ENCODE measurements around the gene POM121L2.
"Not testable (repeated sequence)": the region's sequence is repeated elsewhere in the genome, so short reads cannot be mapped to it uniquely, and the experiment has no call there.

POM121L2 gene

GRCh38 chr6:27294409-27294808 lies 17.7 kb downstream of the POM121L2 start:
- DNase-seq (ENCODE audit: low read depth in 3 of 3) = no peak

GRCh38 chr6:27293436-27294098 lies 18.5 kb downstream of the POM121L2 start:
- no peak for DNase-seq (ENCODE audit: low read depth in 3 of 3)

DNA sequence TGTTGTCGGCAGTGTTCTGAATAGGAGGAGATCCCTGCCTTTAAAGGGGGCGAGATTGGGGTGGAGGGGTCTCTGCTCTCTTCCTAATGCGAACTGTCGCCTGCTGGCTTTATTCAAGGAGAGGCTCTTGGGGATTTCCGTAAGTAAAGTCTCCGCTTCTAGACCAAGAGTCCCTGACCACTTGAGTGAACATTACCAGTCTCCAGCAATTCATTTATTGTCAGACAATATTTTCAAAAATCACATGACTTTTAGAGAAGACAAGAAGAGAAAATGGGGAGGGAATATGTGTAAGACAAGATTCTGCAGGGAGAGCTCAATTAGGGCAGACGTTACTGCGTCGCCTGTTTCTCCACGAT lies 21.2 kb downstream of the POM121L2 start:
- DNase-seq (ENCODE audit: low read depth in 3 of 3) = no peak

GRCh38 chr6:27290065-27290849 lies 21.8 kb downstream of the POM121L2 start:
- DNase-seq (ENCODE audit: low read depth in 3 of 3) = no peak

- DNase-seq (ENCODE audit: low read depth in 3 of 3) = no peak
Observed at GRCh38 chr6:27288136-27289044, 23.7 kb downstream of the POM121L2 start.

GRCh38 chr6:27287751-27288135 lies 24.3 kb downstream of the POM121L2 start:
- DNase-seq (ENCODE audit: low read depth in 3 of 3) = no peak

- DNase-seq (ENCODE audit: low read depth in 3 of 3) = no peak
Observed at GRCh38 chr6:27286141-27286540, 25.9 kb downstream of the POM121L2 start.

DNA sequence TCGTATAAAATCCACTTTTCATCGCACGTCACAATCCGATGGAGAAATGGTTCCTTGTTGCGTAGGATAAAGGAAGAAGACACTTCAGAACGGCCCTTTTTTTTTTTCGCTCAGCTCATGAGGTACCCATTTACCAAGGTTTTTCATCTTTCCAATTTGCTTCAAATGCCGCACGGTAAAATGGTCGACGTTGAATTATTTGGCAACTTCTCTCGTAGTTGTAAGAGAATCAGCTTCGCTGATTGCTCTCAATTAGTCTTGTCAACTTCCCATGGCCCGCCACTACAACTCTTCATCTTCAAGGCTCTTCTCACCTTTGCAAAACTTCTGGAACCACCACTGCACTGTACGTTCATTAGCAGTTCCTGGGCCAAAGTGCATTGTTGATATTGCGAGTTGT lies 28.8 kb downstream of the POM121L2 start:
- no peak for DNase-seq (ENCODE audit: low read depth in 3 of 3)

- DNase-seq (ENCODE audit: low read depth in 3 of 3) = no peak
Observed at GRCh38 chr6:27281569-27281968, 30.5 kb downstream of the POM121L2 start.

DNA sequence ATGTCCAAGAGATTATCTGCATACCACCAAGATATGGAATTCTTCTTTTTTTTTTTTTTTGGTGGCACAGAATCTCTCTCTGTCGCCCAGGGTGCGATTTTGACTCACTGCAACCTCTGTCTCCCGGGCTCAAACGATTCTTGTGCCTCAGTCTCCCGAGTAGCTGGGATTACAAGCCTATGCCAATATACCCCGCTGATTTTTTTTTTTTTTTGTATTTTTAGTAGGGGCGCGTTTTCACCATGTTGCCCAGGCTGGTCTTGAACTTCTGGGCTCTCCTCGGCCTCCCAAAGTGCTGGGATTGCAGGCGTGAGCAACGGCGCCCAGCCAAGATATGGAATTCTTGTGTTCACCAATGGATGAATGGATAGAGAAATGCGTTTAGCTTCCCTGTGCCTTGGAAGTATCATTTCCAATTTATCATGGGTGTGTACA lies 31.0 kb downstream of the POM121L2 start:
- DNase-seq (ENCODE audit: low read depth in 3 of 3) = no peak

- no peak for DNase-seq (ENCODE audit: low read depth in 3 of 3)
Observed at GRCh38 chr6:27280540-27281000, 31.5 kb downstream of the POM121L2 start.

DNA sequence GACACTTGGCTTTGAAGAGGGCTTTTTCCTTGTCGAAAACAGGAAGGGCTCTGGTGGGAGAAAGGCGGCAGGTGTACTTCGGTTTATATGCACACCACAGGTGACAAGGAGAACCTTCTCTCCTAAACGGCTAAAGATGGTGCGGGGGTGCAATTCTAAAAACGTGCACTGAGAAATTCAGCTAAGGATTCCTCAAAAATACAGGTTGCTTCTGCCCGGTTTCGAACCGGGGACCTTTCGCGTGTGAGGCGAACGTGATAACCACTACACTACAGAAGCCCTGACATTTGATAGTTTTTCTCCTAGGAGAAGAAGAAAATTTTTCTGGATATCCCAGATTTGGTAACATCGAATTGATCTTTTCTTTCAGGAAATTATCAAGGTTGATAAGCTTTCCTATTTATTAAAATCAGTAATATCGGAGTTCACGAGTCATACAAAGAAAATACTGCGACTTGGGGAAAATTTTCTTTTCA lies 32.0 kb downstream of the POM121L2 start:
- no peak for DNase-seq (ENCODE audit: low read depth in 3 of 3)

- no peak for DNase-seq (ENCODE audit: low read depth in 3 of 3)
Observed at GRCh38 chr6:27279513-27280063, 32.5 kb downstream of the POM121L2 start.

- no peak for DNase-seq (ENCODE audit: low read depth in 3 of 3)
Observed at GRCh38 chr6:27275025-27275956, 36.8 kb downstream of the POM121L2 start.

- DNase-seq (ENCODE audit: low read depth in 3 of 3) = no peak
Observed at GRCh38 chr6:27273783-27274182, 38.3 kb downstream of the POM121L2 start.

DNA sequence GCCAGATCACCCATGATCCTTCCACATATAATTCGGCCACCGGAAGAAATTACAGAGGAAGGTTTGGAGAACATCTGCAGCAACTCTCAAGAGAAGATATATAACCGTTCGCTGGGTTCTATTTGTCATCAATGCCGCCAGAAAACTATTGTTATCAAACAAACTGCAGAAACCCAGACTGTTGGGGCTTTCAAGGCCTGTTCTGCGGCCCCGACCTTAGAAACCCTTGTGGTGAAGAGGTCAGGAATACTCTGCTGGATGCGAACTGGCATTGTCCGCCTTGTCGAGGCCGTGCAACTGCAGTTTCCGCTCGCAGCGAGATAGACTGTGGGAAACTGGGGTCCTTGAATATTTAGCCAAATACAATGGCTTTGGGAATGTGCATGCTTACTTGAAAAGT lies 43.3 kb downstream of the POM121L2 start:
- DNase-seq (ENCODE audit: low read depth in 3 of 3) = no peak

DNA sequence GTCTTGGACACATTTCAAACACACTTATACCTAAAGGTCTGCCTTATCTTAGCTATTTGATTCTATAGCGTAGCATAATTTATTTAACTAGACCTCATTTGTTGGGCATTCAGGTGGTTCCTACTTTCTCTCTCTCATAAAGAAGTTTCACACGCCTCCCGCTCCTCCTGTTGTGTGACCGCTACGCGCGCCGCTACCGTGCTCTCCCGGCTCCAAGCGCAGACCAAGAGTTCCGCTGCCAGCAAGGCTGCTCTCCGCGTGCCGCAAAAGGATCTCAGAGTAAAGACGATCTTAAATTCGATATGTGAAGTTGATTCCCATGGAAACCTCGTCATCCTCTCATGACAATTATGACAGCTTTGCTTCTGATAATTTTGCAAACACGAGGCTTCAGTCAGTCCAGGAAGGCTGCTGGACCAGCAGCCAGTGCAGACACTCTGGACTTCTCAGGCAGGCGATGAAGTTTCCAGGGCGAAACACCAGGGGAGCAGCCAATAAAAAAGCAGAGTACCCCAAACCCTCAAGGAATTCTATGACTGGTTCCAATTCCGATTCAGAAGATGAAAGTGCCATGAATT lies 44.1 kb downstream of the POM121L2 start:
- no peak for DNase-seq (ENCODE audit: low read depth in 3 of 3)

DNA sequence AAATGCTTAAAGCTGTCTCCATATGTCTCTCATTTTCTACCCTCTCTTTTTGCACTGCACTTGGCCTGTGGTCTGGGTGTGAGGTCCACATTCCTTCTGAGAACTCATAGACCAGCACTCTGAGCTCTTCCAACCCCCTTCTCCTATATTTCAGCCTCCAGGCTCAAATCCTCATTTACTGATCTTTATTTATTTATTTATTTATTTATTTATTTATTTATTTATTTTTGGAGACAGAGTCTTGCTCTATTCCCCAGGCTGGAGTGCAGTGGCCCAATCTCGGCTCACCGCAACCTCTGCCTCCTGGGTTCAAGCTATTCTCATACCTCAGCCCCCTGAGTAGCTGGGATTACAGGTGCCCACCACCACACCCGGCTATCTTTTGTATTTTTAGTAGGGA lies 45.1 kb downstream of the POM121L2 start:
- DNase-seq (ENCODE audit: low read depth in 3 of 3) = not testable (repeated sequence)

GRCh38 chr6:27263886-27264285 lies 48.2 kb downstream of the POM121L2 start:
- no peak for DNase-seq (ENCODE audit: low read depth in 3 of 3)

- DNase-seq (ENCODE audit: low read depth in 3 of 3) = no peak
Observed at GRCh38 chr6:27260836-27261375, 51.2 kb downstream of the POM121L2 start.

Data from stimulated activated CD4-positive, alpha-beta T cell treated with anti-CD3 and anti-CD28 coated beads, TNF-alpha, amount 100 ng/mL, for 4 hours (primary cell).